ENCODE data around the gene ADD2.

ADD2 gene

DNA sequence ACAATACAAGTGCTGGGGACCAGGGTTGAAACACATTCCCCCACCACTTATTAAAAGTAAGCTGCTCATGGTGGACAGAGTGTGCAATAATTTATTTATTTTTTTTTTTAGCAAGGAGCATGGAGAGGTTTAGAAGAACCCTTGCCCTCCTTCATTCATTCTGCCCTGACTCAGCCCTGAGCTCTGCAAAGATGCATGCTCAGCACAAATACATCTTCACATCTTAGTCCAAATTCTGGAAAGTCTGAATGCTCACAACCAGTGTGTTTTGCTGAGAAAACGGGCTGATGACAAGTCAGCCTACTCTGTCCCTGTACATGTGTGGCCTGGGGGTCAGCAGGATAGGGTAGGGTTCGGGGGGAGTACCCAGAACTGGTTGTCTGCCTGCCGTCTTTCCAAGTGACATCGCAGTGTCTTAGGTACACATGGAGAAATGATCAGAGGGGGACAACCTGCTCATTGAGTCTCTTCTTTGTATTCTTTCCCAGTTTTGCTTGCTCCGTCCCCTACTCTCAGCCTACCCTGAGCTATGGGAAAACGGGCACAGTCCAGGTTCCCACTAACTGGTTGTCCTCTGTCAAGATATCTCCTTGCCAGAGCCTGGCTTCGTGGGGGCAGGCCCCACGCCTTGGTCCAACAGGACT lies 76.4 kb downstream of the ADD2 start:
- TF ChIP-seq, protein P1, sequence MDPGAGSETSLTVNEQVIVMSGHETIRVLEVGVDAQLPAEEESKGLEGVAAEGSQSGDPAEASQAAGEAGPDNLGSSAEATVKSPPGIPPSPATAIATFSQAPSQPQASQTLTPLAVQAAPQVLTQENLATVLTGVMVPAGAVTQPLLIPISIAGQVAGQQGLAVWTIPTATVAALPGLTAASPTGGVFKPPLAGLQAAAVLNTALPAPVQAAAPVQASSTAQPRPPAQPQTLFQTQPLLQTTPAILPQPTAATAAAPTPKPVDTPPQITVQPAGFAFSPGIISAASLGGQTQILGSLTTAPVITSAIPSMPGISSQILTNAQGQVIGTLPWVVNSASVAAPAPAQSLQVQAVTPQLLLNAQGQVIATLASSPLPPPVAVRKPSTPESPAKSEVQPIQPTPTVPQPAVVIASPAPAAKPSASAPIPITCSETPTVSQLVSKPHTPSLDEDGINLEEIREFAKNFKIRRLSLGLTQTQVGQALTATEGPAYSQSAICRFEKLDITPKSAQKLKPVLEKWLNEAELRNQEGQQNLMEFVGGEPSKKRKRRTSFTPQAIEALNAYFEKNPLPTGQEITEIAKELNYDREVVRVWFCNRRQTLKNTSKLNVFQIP (CRISPR knock-in tag; IDR thresholded peaks at IDR 0.05; ENCODE audit: borderline replicate concordance, low read depth) = no peak
- TF ChIP-seq PPARA (CRISPR knock-in tag; IDR thresholded peaks at IDR 0.05; ENCODE audit: borderline replicate concordance) (no peak), BACH2 (CRISPR knock-in tag; IDR thresholded peaks at IDR 0.05; ENCODE audit: borderline replicate concordance) (no peak), ZC3H10 (CRISPR knock-in tag; IDR thresholded peaks at IDR 0.05) (no peak), ARNTL (CRISPR knock-in tag; IDR thresholded peaks at IDR 0.05; ENCODE audit: borderline replicate concordance, low read depth) (no peak), GLIS3 (CRISPR knock-in tag; IDR thresholded peaks at IDR 0.05) (no peak), RARB (CRISPR knock-in tag; IDR thresholded peaks at IDR 0.05) (no peak), ZFP30 (CRISPR knock-in tag; IDR thresholded peaks at IDR 0.05) (no peak), TCF4 (CRISPR knock-in tag; IDR thresholded peaks at IDR 0.05; ENCODE audit: borderline replicate concordance) (no peak), TOX (CRISPR knock-in tag; IDR thresholded peaks at IDR 0.05; ENCODE audit: borderline replicate concordance) (no peak), ZNF70 (CRISPR knock-in tag; IDR thresholded peaks at IDR 0.05) (no peak), ZFP3 (CRISPR knock-in tag; IDR thresholded peaks at IDR 0.05) (no peak), SNAI2 (CRISPR knock-in tag; IDR thresholded peaks at IDR 0.05) (no peak), ISL1 (CRISPR knock-in tag; IDR thresholded peaks at IDR 0.05) (no peak)
- TF ChIP-seq, protein P2, sequence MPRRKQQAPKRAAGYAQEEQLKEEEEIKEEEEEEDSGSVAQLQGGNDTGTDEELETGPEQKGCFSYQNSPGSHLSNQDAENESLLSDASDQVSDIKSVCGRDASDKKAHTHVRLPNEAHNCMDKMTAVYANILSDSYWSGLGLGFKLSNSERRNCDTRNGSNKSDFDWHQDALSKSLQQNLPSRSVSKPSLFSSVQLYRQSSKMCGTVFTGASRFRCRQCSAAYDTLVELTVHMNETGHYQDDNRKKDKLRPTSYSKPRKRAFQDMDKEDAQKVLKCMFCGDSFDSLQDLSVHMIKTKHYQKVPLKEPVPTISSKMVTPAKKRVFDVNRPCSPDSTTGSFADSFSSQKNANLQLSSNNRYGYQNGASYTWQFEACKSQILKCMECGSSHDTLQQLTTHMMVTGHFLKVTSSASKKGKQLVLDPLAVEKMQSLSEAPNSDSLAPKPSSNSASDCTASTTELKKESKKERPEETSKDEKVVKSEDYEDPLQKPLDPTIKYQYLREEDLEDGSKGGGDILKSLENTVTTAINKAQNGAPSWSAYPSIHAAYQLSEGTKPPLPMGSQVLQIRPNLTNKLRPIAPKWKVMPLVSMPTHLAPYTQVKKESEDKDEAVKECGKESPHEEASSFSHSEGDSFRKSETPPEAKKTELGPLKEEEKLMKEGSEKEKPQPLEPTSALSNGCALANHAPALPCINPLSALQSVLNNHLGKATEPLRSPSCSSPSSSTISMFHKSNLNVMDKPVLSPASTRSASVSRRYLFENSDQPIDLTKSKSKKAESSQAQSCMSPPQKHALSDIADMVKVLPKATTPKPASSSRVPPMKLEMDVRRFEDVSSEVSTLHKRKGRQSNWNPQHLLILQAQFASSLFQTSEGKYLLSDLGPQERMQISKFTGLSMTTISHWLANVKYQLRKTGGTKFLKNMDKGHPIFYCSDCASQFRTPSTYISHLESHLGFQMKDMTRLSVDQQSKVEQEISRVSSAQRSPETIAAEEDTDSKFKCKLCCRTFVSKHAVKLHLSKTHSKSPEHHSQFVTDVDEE (CRISPR knock-in tag; IDR thresholded peaks at IDR 0.05) = no peak
- TF ChIP-seq, protein P3, sequence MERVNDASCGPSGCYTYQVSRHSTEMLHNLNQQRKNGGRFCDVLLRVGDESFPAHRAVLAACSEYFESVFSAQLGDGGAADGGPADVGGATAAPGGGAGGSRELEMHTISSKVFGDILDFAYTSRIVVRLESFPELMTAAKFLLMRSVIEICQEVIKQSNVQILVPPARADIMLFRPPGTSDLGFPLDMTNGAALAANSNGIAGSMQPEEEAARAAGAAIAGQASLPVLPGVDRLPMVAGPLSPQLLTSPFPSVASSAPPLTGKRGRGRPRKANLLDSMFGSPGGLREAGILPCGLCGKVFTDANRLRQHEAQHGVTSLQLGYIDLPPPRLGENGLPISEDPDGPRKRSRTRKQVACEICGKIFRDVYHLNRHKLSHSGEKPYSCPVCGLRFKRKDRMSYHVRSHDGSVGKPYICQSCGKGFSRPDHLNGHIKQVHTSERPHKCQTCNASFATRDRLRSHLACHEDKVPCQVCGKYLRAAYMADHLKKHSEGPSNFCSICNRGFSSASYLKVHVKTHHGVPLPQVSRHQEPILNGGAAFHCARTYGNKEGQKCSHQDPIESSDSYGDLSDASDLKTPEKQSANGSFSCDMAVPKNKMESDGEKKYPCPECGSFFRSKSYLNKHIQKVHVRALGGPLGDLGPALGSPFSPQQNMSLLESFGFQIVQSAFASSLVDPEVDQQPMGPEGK (CRISPR knock-in tag; IDR thresholded peaks at IDR 0.05; ENCODE audit: borderline replicate concordance) = no peak
- no peak for ATAC-seq

DNA sequence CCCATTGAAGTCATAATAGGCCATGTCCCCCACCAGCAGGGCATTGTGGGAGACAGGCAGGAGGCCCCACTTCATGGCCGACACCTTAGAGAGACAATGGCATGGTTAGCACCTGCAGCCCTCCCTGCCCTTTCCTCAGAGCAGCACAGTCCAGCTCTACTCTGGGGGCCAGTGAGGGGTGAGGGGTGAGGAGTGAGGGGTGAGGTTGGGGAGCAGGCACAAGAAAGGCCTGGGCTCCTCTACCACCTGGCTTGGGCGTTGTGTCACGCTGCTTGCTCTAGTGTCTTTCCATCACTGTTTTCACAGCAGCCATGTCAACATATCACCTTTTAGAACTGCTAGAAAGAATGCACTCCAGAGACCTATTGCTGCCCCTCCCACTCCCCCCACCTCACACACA lies 77.2 kb downstream of the ADD2 start:
- TF ChIP-seq SNAI2 (CRISPR knock-in tag; IDR thresholded peaks at IDR 0.05) (no peak), ZNF565 (CRISPR knock-in tag; conservative IDR thresholded peaks at IDR 0.05; ENCODE audit: low read depth) (no peak), ESRRG (CRISPR knock-in tag; IDR thresholded peaks at IDR 0.05) (no peak), OSR1 (CRISPR knock-in tag; IDR thresholded peaks at IDR 0.05) (no peak), ZFP30 (CRISPR knock-in tag; IDR thresholded peaks at IDR 0.05) (no peak), ZNF8 (CRISPR knock-in tag; IDR thresholded peaks at IDR 0.05) (no peak), TOX (CRISPR knock-in tag; IDR thresholded peaks at IDR 0.05; ENCODE audit: borderline replicate concordance) (no peak), ARNTL (CRISPR knock-in tag; IDR thresholded peaks at IDR 0.05; ENCODE audit: borderline replicate concordance, low read depth) (no peak), ZFP3 (CRISPR knock-in tag; IDR thresholded peaks at IDR 0.05) (no peak), TCF4 (CRISPR knock-in tag; IDR thresholded peaks at IDR 0.05; ENCODE audit: borderline replicate concordance) (no peak)
- TF ChIP-seq, protein P2 (CRISPR knock-in tag; IDR thresholded peaks at IDR 0.05) = no peak
- TF ChIP-seq, protein P4, sequence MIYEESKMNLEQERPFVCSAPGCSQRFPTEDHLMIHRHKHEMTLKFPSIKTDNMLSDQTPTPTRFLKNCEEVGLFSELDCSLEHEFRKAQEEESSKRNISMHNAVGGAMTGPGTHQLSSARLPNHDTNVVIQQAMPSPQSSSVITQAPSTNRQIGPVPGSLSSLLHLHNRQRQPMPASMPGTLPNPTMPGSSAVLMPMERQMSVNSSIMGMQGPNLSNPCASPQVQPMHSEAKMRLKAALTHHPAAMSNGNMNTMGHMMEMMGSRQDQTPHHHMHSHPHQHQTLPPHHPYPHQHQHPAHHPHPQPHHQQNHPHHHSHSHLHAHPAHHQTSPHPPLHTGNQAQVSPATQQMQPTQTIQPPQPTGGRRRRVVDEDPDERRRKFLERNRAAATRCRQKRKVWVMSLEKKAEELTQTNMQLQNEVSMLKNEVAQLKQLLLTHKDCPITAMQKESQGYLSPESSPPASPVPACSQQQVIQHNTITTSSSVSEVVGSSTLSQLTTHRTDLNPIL (CRISPR knock-in tag; IDR thresholded peaks at IDR 0.05; ENCODE audit: low read depth) = no peak
- ATAC-seq = no peak

All from SK-N-SH treated with all-trans-retinoic acid at 6 μM for 48 hours (cell line).